T-helper 2 cell treated with Interferon-gamma antibody and Interleukin-4, amounts not matched to agents 5 μg/mL and 100 μg/mL, for 36 hours (primary cell): ENCODE results near the gene PPARA.
A peak's percentile ranks its signal among the peaks of the same experiment; 100 is the strongest.

Experiments
- DNase-seq: peaks from one replicate; pipeline ENCODE4 v3.0.0; 2021; ENCODE audit warnings: low spot score
- H3K27ac Mint-ChIP-seq: one replicate; pipeline ENCODE4 v1.8.0; 2021; ENCODE audit warnings: mild to moderate bottlenecking, mixed read lengths
- H3K27me3 Mint-ChIP-seq: one replicate; pipeline ENCODE4 v1.8.0; 2021; ENCODE audit warnings: low read depth, mixed read lengths
- H3K36me3 Mint-ChIP-seq: one replicate; pipeline ENCODE4 v1.8.0; 2021; ENCODE audit warnings: low read depth, mixed read lengths
- H3K4me1 Mint-ChIP-seq: one replicate; pipeline ENCODE4 v1.8.0; 2021; ENCODE audit warnings: low read depth, mixed read lengths
- H3K4me3 Mint-ChIP-seq: one replicate; pipeline ENCODE4 v1.8.0; 2022; ENCODE audit warnings: mild to moderate bottlenecking, moderate library complexity, mixed read lengths
- H3K9me3 Mint-ChIP-seq: one replicate; pipeline ENCODE4 v1.8.0; 2021; ENCODE audit warnings: mixed read lengths

PPARA gene

DNA sequence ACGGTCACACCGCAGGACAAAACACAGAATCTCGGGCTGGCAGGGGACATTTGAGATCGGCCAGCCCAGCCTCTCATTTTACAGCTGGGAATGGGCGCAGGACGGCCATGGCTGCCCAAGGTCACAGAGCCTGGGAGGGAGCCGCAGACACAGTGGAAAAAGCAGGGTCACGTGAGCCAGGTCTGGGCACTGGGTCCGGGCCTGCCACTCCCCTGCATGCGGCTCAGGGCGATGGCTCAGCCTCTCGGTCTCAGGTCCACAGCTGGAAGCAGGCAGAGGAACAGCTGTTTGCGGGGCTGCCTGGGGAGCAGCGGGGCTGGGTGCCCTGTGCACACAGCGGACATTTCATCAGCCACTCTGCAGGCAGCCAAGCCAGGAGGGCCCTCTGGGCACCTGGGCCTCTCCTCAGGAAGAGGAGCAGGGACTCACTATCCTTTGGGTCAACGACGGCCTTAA is 10.4 kb upstream of the PPARA start:
- Mint-ChIP-seq H3K36me3 (no peaks in the 10 kb centered on the region), H3K4me3 (no peak overlapping the region), H3K9me3 (no peaks in the 10 kb centered on the region), H3K4me1 (no peaks in the 10 kb centered on the region), H3K27ac (no peak overlapping the region), H3K27me3 (peaks cover 3% of the 10 kb centered on the region)
- no peak for DNase-seq

DNA sequence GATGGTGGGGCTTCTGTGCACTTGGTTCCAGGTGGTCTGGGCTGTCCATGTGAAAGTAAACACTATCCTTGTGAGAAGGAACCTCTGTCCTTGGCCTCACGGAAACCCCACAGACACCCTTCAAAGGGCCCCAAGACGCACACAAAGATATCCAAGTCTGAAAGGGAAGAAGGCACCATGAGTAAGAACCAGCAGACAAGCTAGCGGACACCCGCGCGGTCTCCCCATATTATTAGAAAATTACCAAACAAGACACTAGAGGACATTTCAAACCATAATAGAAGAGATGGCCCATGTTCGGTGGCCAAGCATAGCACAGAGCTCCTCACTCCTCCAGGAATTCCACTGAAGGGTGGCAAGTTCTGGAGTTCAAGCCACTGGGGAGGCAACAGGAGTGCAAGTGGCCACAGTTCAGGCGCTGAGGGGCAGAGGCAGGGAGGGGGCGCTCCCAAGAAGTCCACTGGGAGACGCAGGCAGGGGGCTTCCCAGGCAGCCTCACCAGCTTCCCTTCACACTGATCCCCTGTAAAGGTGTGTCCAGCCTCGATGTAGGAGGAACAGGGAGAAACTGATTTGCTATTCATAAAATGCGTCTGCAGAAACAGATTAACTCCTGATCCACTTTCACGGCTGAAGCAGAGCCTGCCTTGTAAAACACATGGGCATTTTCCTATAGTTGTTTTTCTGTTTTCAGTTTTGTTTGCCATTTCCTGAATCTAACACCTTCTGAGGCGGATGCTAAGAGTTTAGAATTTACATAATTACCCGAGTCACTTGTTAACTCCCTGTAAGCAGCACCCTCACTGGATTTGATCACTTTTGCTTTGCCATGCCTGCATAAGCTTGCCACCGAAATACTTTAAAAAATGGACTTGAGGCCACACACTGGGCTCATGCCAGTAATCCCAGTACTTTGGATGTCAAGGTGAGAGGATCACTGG is 9.1 kb upstream of the PPARA start:
- no peak for DNase-seq
- H3K4me1 Mint-ChIP-seq = no peaks in the 10 kb centered on the region
- no peak overlapping the region for H3K4me3 Mint-ChIP-seq
- peaks cover 8% of the 10 kb centered on the region for H3K27me3 Mint-ChIP-seq
- H3K36me3 Mint-ChIP-seq = no peaks in the 10 kb centered on the region
- H3K9me3 Mint-ChIP-seq = no peaks in the 10 kb centered on the region
- no peak overlapping the region for H3K27ac Mint-ChIP-seq

DNA sequence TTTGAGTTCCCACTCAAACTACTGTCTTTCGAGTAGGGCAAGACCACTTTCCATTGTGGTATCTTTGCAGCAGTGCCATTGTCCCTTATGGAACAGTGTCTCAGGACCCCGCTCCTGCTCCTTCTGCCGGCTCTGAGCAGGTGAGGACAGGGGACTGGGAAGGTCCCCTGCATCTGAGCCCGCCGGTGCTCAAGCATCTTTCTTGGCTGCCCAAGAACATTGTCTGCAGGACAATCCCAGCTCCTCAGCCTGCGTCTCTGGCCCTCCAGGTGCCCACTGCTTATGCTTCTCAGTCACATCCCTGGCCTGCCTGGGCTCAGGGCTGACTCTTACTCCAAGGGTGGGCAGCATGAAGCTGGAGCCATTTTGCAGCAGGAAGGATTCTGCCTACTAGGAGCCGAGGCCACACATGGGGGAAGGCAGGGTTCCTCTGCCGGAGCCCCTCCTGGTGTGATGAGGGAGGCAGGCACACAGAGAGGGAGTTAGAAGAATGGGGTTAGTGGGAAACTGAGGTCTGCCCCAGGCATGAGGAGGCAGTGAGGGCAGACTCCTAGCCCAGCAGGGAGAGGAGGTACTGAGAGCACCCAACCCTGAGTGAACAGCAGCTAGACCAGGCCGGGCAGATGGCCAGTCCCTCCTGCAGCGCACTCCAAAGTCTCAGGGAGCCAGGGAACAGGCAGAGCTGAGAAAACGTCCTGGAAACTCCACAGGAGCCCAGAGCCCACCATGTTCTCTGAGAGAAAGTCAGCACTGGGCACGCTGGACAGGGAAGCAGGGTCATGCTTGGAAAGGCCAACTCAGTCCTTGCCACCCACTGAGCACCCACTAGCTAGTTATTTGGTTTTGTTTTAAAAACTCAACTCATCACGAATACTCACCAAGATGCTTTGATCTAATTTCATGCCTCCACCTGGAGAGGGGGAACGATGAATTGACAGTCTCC is 7.5 kb upstream of the PPARA start:
- no peaks in the 10 kb centered on the region for H3K4me1 Mint-ChIP-seq
- no peaks in the 10 kb centered on the region for H3K36me3 Mint-ChIP-seq
- H3K27me3 Mint-ChIP-seq = peaks cover 15% of the 10 kb centered on the region
- H3K9me3 Mint-ChIP-seq = no peaks in the 10 kb centered on the region
- no peak overlapping the region for H3K4me3 Mint-ChIP-seq
- H3K27ac Mint-ChIP-seq = no peak overlapping the region
- no peak for DNase-seq

DNA sequence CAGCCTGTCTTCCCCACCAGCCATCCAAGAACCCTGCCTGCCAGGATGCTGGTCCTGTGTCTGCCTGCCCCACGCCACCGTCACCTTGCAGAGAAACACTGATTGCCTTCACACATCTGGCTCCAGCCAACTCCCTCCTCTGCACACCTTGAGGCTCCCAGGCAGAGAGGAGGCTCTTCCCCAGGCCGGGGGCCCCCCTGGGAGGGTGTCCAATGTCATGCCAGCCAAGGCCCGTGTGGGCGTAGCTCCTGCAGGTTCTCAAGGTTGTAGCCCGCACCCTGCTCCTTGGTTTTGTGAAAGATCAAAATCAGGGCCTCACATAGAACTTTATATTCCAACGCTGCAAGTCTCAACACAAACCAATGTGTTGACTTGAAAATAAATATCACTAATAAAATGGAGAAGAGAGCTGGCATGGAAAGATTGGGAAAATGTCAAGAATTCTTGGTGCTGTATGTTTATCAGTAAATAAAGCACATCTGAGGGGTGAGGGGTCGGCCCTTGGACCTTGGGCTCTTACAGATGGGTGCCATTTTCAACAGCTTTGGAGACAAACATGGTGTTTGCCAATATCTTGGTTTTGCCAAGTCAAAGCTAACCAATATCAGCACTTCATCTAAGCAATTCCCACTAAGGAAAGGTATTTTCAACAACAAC is 6.7 kb upstream of the PPARA start:
- Mint-ChIP-seq H3K9me3 (no peaks in the 10 kb centered on the region), H3K27me3 (peaks cover 23% of the 10 kb centered on the region), H3K36me3 (no peaks in the 10 kb centered on the region), H3K4me1 (no peaks in the 10 kb centered on the region), H3K27ac (no peak overlapping the region), H3K4me3 (no peak overlapping the region)
- no peak for DNase-seq

DNA sequence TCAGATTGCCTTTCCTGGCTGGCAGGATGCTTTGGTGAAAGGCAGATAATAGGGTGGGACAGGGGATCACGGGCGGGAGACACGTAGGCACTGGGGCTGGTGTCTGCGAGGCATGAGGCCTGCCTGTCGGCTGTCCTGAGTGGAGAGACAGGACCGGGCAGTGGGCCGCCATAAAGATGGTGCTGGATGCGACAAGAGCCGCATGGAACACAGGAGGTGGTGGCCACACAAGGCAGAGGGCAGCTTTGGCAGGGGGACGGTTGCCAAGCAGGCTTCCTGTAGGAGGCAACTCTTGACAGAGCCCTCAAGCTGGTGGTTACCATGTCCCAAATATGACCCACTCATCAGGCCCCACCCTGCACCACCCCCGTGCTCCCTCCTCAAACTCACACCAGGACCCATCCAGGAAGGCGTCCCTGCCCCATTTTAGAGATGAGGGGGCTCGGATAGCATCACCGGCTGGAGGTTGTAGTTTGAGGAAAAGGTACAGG is 4.9 kb upstream of the PPARA start:
- no peaks in the 10 kb centered on the region for H3K9me3 Mint-ChIP-seq

DNA sequence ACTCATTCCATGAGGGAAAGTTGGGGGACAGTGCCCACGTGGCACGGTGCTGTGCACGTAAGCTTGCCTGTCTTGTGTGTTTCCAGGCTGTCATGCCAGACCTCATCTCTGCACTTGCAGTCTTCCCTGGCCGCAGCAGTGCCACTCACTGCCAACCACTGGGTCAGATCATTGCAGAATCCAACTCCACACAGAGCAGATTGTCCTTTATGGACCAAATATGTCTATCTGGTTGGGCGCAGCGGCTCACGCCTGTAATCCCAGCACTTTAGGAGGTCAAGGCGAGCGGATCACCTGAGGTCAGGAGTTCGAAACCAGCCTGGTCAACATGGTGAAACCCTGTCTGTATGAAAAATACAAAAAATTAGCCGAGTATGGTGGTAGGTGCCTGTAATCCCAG is 4.4 kb upstream of the PPARA start:
- H3K27ac Mint-ChIP-seq = no peak overlapping the region
- H3K9me3 Mint-ChIP-seq = no peaks in the 10 kb centered on the region
- peaks cover 33% of the 10 kb centered on the region for H3K27me3 Mint-ChIP-seq
- H3K4me1 Mint-ChIP-seq = peaks cover 8% of the 10 kb centered on the region
- no peak for DNase-seq
- H3K36me3 Mint-ChIP-seq = no peaks in the 10 kb centered on the region
- no peak overlapping the region for H3K4me3 Mint-ChIP-seq

More for the DNA sequence above, 4.9 kb upstream of the PPARA start:
- Mint-ChIP-seq H3K36me3 (no peaks in the 10 kb centered on the region), H3K27me3 (peaks cover 33% of the 10 kb centered on the region), H3K4me3 (no peak overlapping the region), H3K27ac (no peak overlapping the region), H3K4me1 (peaks cover 8% of the 10 kb centered on the region)
- DNase-seq = no peak

DNA sequence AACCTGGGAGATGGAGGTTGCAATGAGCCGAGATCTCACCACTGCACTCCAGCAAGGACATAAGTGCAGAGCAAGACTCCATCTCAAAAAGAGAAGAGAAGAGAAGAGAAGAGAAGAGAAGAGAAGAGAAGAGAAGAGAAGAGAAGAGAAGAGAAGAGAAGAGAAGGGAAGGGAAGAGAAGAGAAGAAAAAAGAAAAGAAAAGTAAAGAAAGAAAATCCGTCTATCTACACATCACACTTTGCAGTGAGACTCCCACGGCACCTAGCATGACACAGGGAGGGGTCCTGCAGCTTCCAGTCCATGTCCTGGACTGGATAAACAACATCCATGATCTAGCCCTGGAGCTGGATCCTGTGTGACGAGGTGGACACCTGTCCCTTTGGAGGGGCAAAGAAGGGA is 4.0 kb upstream of the PPARA start:
- no peaks in the 10 kb centered on the region for H3K9me3 Mint-ChIP-seq
- no peak for DNase-seq
- peaks cover 8% of the 10 kb centered on the region for H3K4me1 Mint-ChIP-seq
- H3K27me3 Mint-ChIP-seq = peaks cover 33% of the 10 kb centered on the region
- H3K4me3 Mint-ChIP-seq = no peak overlapping the region
- H3K27ac Mint-ChIP-seq = no peak overlapping the region
- no peaks in the 10 kb centered on the region for H3K36me3 Mint-ChIP-seq

DNA sequence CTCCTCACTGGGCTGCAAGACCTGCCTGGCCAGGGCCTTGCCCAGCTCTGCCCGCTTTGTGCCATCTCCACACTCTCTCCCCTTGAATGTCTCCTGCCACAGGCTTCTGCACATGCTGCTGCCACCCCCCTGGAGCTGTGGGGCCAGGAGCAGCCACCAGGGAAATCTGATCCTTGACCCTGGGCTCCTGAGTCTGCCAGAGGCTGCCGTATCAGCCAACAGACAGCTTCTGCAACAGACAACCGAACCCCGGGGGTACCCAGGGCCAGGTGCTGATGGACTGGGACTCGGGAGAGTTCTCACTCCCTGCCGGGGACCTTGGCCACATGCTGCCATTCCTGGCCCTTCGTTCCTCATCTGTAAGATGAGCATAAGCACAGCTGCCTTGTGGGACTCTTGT is 3.3 kb upstream of the PPARA start:
- H3K27me3 Mint-ChIP-seq = peaks cover 33% of the 10 kb centered on the region
- no peak overlapping the region for H3K27ac Mint-ChIP-seq
- H3K9me3 Mint-ChIP-seq = no peaks in the 10 kb centered on the region
- peaks cover 10% of the 10 kb centered on the region for H3K4me1 Mint-ChIP-seq
- H3K36me3 Mint-ChIP-seq = peaks cover 2% of the 10 kb centered on the region
- H3K4me3 Mint-ChIP-seq = no peak overlapping the region
- no peak for DNase-seq

DNA sequence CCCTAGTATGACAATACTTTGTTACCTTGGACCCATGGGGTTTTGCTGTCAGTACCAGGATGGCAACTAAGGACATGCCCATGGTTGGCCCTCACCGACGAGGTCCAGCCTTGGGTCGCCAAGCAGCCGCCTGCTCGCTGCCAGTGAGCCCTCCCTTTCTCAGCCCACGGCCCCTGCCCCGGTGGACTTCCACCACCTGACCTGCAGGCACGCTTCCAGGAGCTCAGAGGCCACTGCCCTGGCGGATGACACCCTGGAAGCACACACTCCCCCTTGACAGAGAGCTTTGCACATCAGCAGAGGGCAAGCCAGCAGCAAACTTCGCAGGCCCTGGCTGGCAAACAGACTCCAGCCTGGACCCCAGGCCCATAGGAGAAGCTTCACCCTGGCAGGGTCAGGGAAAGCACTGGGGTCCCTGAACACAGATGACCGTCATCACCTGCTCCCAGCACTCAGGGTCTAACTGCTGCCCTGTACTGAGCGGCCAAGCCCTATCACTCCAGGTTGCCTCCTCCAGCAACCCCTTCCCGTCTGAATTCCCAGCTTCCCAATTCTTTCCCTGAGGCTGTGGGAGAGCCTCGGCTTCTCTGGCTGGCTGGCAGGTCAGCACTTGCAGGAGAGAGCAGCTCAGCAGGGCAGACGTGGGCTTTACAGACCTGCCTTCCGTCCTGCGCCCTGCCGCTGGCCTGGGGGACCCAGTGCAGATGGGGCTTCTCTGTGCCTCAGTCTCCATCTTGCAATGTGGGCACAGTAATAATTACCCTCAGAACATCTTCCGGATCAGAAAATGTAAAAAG is 2.7 kb upstream of the PPARA start:
- Mint-ChIP-seq H3K36me3 (peaks cover 5% of the 10 kb centered on the region), H3K9me3 (no peaks in the 10 kb centered on the region), H3K27me3 (peaks cover 33% of the 10 kb centered on the region), H3K27ac (no peak overlapping the region), H3K4me1 (peaks cover 10% of the 10 kb centered on the region), H3K4me3 (no peak overlapping the region)
- no peak for DNase-seq

DNA sequence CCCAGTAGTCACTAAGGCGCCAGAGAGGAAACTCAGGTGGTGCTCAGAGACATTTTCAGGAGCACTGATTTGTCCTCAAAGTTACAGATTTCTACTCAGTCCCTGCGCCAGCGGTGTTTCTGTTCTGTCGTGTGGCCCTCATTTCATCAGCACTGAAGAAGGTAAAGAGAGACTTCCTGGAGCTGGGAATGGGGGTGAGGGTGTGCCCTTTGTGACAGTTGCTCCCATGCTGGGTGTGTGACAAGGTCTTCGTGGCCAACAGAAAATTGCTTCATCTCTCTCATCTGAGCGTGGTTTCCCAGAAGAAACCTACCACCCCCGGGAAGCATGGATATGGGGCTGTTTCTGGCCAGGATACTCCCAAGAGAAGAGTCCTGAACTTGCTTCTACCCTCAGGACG is 2.0 kb upstream of the PPARA start:
- Mint-ChIP-seq H3K27me3 (peaks cover 33% of the 10 kb centered on the region), H3K9me3 (no peaks in the 10 kb centered on the region)
- DNase-seq = no peak

DNA sequence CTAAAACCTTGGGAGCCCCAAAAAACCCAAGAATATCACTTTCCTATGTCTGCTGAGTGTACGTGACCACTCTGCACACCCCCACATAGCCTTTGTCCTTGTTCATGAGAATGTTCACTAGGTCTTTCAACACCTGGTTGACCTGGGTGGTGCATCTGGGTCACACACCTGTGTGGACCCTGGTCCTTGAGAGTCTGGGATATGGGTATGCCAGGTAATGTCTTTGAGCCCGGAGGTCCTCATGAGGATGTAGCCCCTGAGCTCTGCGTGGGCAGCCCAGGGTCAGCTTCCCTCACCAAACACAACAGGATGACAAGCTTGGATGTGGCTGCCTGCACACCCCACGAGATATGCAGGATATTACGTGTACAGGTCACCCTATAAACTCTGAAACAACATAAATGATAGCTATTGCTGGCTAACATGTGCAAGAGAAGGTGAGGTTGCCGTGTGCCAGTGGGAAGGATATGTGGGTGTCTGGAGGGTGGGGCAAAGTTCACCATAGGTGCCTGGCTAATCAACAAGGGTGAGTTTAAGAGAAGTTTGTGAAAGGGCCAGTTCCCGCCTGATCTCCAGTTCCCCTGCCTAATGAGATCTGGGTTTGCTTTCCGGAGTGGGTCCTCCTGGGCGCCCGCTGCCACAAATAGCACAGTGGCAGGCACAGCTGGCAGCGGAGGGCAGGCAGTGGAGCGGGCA is 1.4 kb upstream of the PPARA start:
- Mint-ChIP-seq H3K27me3 (peaks cover 30% of the 10 kb centered on the region), H3K4me3 (peak overlapping the region; percentile 68), H3K9me3 (no peaks in the 10 kb centered on the region), H3K36me3 (peaks cover 5% of the 10 kb centered on the region), H3K4me1 (peaks cover 10% of the 10 kb centered on the region), H3K27ac (peak overlapping the region; percentile 35)
- DNase-seq = no peak

More for the DNA sequence above, 2.0 kb upstream of the PPARA start:
- Mint-ChIP-seq H3K36me3 (peaks cover 5% of the 10 kb centered on the region), H3K27ac (no peak overlapping the region), H3K4me1 (peaks cover 10% of the 10 kb centered on the region), H3K4me3 (no peak overlapping the region)

DNA sequence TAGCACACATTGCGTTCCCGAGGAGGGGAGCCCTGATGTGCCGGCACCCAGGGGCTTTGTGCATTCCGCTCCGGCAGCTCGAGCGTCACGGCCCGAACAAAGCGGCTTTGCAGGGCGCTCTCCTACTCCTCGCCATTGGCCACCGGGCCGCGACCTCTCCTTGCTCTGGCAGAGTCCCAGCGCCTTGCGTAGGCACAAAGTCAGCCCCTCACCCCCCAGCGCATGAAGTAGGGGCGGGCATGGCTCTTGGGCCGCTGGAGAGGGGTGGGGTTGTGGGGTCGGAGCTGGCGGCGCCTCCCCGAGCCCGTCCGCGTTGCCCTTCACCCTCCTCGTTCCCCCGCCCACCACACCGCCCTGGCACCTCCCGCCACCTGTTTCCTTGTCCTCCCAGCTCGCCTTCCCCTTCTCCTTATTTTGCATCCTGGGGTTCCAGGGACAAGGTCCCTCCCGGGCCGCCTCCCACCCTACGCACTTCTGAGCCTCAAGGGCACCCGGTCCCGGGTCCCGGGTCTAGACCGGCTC is 753 bp upstream of the PPARA start:
- Mint-ChIP-seq H3K27ac (peak overlapping the region; percentile 52), H3K4me3 (peak overlapping the region; percentile 68), H3K4me1 (peaks cover 10% of the 10 kb centered on the region), H3K36me3 (peaks cover 5% of the 10 kb centered on the region), H3K9me3 (no peaks in the 10 kb centered on the region), H3K27me3 (peaks cover 30% of the 10 kb centered on the region)
- peak; percentile 25 for DNase-seq
